Mesenchymal stem cell (in vitro differentiated cells and primary cell): ENCODE results near the gene ATF2.

ENCODE experiments used
- DNase-seq: peaks from one replicate; pipeline ENCODE4 v3.0.0-alpha.2; 2013
- H2AFZ ChIP-seq: one replicate; pipeline ENCODE4 v1.6.1; 2013; ENCODE audit warnings: low read depth, mild to moderate bottlenecking, control low read depth, inconsistent platforms, low read length, moderate library complexity
- H2AK5ac ChIP-seq: 2 replicates; pipeline ENCODE4 v1.6.1; 2013; ENCODE audit warnings: low read length, moderate library complexity, mild to moderate bottlenecking, inconsistent platforms; ENCODE audit not compliant: severe bottlenecking
- H2BK120ac ChIP-seq: one replicate; pipeline ENCODE4 v1.6.1; 2013; ENCODE audit warnings: low read depth, mild to moderate bottlenecking, inconsistent platforms, low read length, moderate library complexity
- H2BK12ac ChIP-seq, 2 experiments: one replicate each; pipeline ENCODE4 v1.6.1; 2013; ENCODE audit warnings: inconsistent platforms in 2 of 2, low read length in 2 of 2, mild to moderate bottlenecking in 2 of 2, moderate library complexity in 2 of 2, control low read depth in 1 of 2
- H2BK15ac ChIP-seq: one replicate; pipeline ENCODE4 v1.6.1; 2013; ENCODE audit warnings: mild to moderate bottlenecking, low read depth, inconsistent platforms; ENCODE audit not compliant: poor library complexity, severe bottlenecking
- H2BK5ac ChIP-seq: 2 replicates; pipeline ENCODE4 v1.6.1; 2013; ENCODE audit warnings: low read depth, mild to moderate bottlenecking, low read length, control low read depth, inconsistent platforms; ENCODE audit not compliant: poor library complexity, severe bottlenecking
- H3K14ac ChIP-seq, 2 experiments: one replicate each; pipeline ENCODE4 v1.6.1; 2013; ENCODE audit warnings: inconsistent platforms in 2 of 2, low read length in 2 of 2, control low read depth in 1 of 2, mild to moderate bottlenecking in 1 of 2, moderate library complexity in 1 of 2
- H3K18ac ChIP-seq, 2 experiments: one replicate each; pipeline ENCODE4 v1.6.1; 2013; ENCODE audit warnings: inconsistent platforms in 2 of 2, low read length in 2 of 2, control low read depth in 1 of 2, low read depth in 1 of 2, mild to moderate bottlenecking in 1 of 2
- H3K23ac ChIP-seq, 2 experiments: one replicate each; pipeline ENCODE4 v1.6.1; 2013; ENCODE audit warnings: inconsistent platforms in 2 of 2, low read length in 2 of 2, mild to moderate bottlenecking in 2 of 2, moderate library complexity in 2 of 2, control low read depth in 1 of 2
- H3K27ac ChIP-seq: 2 replicates; pipeline ENCODE4 v1.5.1; 2013; ENCODE audit warnings: mild to moderate bottlenecking, moderate library complexity, low read length, control low read depth, inconsistent platforms; ENCODE audit not compliant: poor library complexity, severe bottlenecking
- H3K27me3 ChIP-seq, 2 experiments: 2 replicates each; pipeline versions ENCODE4 v1.6.1 to v1.7.0; 2013; ENCODE audit warnings: low read length in 2 of 2, mild to moderate bottlenecking in 2 of 2, moderate library complexity in 2 of 2, control low read depth in 1 of 2, inconsistent platforms in 1 of 2; ENCODE audit not compliant: control insufficient read depth in 1 of 2, insufficient read depth in 1 of 2
- H3K36me3 ChIP-seq, 2 experiments: 2 replicates each; pipeline versions ENCODE4 v1.6.1 to v1.7.0; 2013; ENCODE audit warnings: low read length in 2 of 2, control low read depth in 1 of 2, inconsistent platforms in 1 of 2, low read depth in 1 of 2, mild to moderate bottlenecking in 1 of 2; ENCODE audit not compliant: insufficient read depth in 2 of 2, control insufficient read depth in 1 of 2
- H3K4ac ChIP-seq, 2 experiments: one replicate each; pipeline ENCODE4 v1.6.1; 2013; ENCODE audit warnings: inconsistent platforms in 2 of 2, low read length in 2 of 2, mild to moderate bottlenecking in 2 of 2, moderate library complexity in 2 of 2, control low read depth in 1 of 2, low read depth in 1 of 2
- H3K4me1 ChIP-seq: 2 replicates; pipeline ENCODE4 v1.6.1; 2013; ENCODE audit warnings: low read depth, low read length, control low read depth; ENCODE audit not compliant: control insufficient read depth, insufficient read depth
- H3K4me2 ChIP-seq: 2 replicates; pipeline ENCODE4 v1.6.1; 2013; ENCODE audit warnings: low read length, mild to moderate bottlenecking, inconsistent platforms; ENCODE audit not compliant: poor library complexity, severe bottlenecking
- H3K4me3 ChIP-seq, 2 experiments: 2 replicates each; pipeline versions ENCODE4 v1.5.1 to v1.7.0; 2013; ENCODE audit warnings: low read length in 2 of 2, mild to moderate bottlenecking in 2 of 2, control low read depth in 1 of 2, low read depth in 1 of 2; ENCODE audit not compliant: insufficient read depth in 1 of 2
- H3K79me1 ChIP-seq: replicated peaks from 2 replicates; pipeline ENCODE4 v1.6.1; 2013; ENCODE audit warnings: mild to moderate bottlenecking, control low read depth, low read length, inconsistent platforms; ENCODE audit not compliant: poor library complexity, severe bottlenecking
- H3K9ac ChIP-seq: 2 replicates; pipeline ENCODE4 v1.7.0; 2013; ENCODE audit warnings: mild to moderate bottlenecking, low read length, moderate library complexity
- H3K9me3 ChIP-seq: 2 replicates; pipeline ENCODE4 v1.7.0; 2013; ENCODE audit warnings: mild to moderate bottlenecking, low read length; ENCODE audit not compliant: control insufficient read depth
- H4K8ac ChIP-seq: one replicate; pipeline ENCODE4 v1.6.1; 2013; ENCODE audit warnings: inconsistent platforms, mild to moderate bottlenecking, low read length, moderate library complexity
- H4K91ac ChIP-seq: one replicate; pipeline ENCODE4 v1.6.1; 2013; ENCODE audit warnings: mild to moderate bottlenecking, low read length, inconsistent platforms
- WGBS: methylation state at CpG from one replicate; pipeline ENCODE4 v1.1.7; 2013; ENCODE audit warnings: mixed read lengths; 5-methylcytosine and 5-hydroxymethylcytosine counted together

The ATF2 gene

GRCh38 chr2:175205523-175205922 lies 37.5 kb upstream of the ATF2 start:
- Histone ChIP-seq H3K4me1 (no peaks in the 10 kb centered on the region), H3K27me3 (no peaks in the 10 kb centered on the region), H3K27ac (no peak overlapping the region), H2BK15ac (no peak overlapping the region), H3K23ac (no peak overlapping the region), H3K14ac (no peak overlapping the region), H3K9ac (no peak overlapping the region), H2BK12ac (no peak overlapping the region), H3K36me3 (no peaks in the 10 kb centered on the region), H2AFZ (no peak overlapping the region), H2BK120ac (no peak overlapping the region), H3K18ac (no peak overlapping the region), H3K79me1 (no peaks in the 10 kb centered on the region), H3K4me3 (no peak overlapping the region), H3K9me3 (no peaks in the 10 kb centered on the region), H3K4ac (no peak overlapping the region), H4K8ac (no peak overlapping the region), H4K91ac (no peak overlapping the region), H3K4me2 (no peak overlapping the region), H2BK5ac (no peak overlapping the region), H2AK5ac (no peak overlapping the region)
- peak; percentile 26 for DNase-seq
- WGBS, result 100% methylated on average over 1 of the region's 3 CpGs

- H3K4ac ChIP-seq, result no peak overlapping the region
- WGBS, result 51% methylated on average over 9 of the region's 12 CpGs
Observed at GRCh38 chr2:175203621-175204496, 35.9 kb upstream of the ATF2 start.

GRCh38 chr2:175195012-175195411 lies 27.0 kb upstream of the ATF2 start:
- no peak overlapping the region for H2AK5ac ChIP-seq
- no peak overlapping the region for H3K9ac ChIP-seq
- no peak overlapping the region for H3K18ac ChIP-seq
- H2BK120ac ChIP-seq, result no peak overlapping the region
- H3K79me1 ChIP-seq, result no peaks in the 10 kb centered on the region
- no peaks in the 10 kb centered on the region for H3K36me3 ChIP-seq
- peaks cover 3 to 4% of the 10 kb centered on the region in 2 experiments for H3K27me3 ChIP-seq
- H3K23ac ChIP-seq, result no peak overlapping the region
- no peak overlapping the region for H2AFZ ChIP-seq
- H3K4ac ChIP-seq, result no peak overlapping the region
- no peak overlapping the region for H3K14ac ChIP-seq
- H2BK12ac ChIP-seq, result no peak overlapping the region
- no peak overlapping the region for H4K8ac ChIP-seq
- no peak overlapping the region for H4K91ac ChIP-seq
- H2BK15ac ChIP-seq, result no peak overlapping the region
- DNase-seq, result no peak
- H3K4me3 ChIP-seq, result no peak overlapping the region
- H3K4me2 ChIP-seq, result no peak overlapping the region
- H3K9me3 ChIP-seq, result no peaks in the 10 kb centered on the region
- no peak overlapping the region for H3K27ac ChIP-seq
- H2BK5ac ChIP-seq, result no peak overlapping the region
- H3K4me1 ChIP-seq, result no peaks in the 10 kb centered on the region

More at GRCh38 chr2:175203621-175204496, 35.9 kb upstream of the ATF2 start:
- Histone ChIP-seq H3K27me3 (no peaks in the 10 kb centered on the region), H3K9ac (no peak overlapping the region), H3K27ac (no peak overlapping the region), H2BK5ac (no peak overlapping the region), H3K14ac (no peak overlapping the region), H3K79me1 (no peaks in the 10 kb centered on the region), H2BK120ac (no peak overlapping the region), H4K91ac (no peak overlapping the region), H3K18ac (no peak overlapping the region), H2BK12ac (no peak overlapping the region), H3K4me3 (no peak overlapping the region), H3K36me3 (no peaks in the 10 kb centered on the region), H2BK15ac (no peak overlapping the region), H4K8ac (no peak overlapping the region), H3K4me1 (no peaks in the 10 kb centered on the region), H3K23ac (no peak overlapping the region), H3K4me2 (no peak overlapping the region), H2AK5ac (no peak overlapping the region), H3K9me3 (no peaks in the 10 kb centered on the region), H2AFZ (no peak overlapping the region)
- DNase-seq, result peak; percentile 62

- no CpG with 5 or more reads among the region's 1 CpG for WGBS
- H3K4me1 ChIP-seq, result no peaks in the 10 kb centered on the region
- H2BK5ac ChIP-seq, result no peak overlapping the region
- no peak overlapping the region for H2BK12ac ChIP-seq
- H3K9ac ChIP-seq, result no peak overlapping the region
- H3K36me3 ChIP-seq, result no peaks in the 10 kb centered on the region
- no peaks in the 10 kb centered on the region for H3K79me1 ChIP-seq
- no peak overlapping the region for H3K14ac ChIP-seq
- no peak overlapping the region for H3K23ac ChIP-seq
- H4K8ac ChIP-seq, result no peak overlapping the region
- no peaks in the 10 kb centered on the region for H3K9me3 ChIP-seq
- no peak overlapping the region for H3K4me3 ChIP-seq
- no peak overlapping the region for H3K18ac ChIP-seq
- no peak overlapping the region for H3K4ac ChIP-seq
- no peak overlapping the region for H2AK5ac ChIP-seq
- no peak overlapping the region for H2BK15ac ChIP-seq
- H3K27ac ChIP-seq, result no peak overlapping the region
- H3K4me2 ChIP-seq, result no peak overlapping the region
- no peak for DNase-seq
- H2BK120ac ChIP-seq, result no peak overlapping the region
- H2AFZ ChIP-seq, result no peak overlapping the region
- no peak overlapping the region for H4K91ac ChIP-seq
- no peaks in the 10 kb centered on the region for H3K27me3 ChIP-seq
Observed at GRCh38 chr2:175188761-175189160, 20.8 kb upstream of the ATF2 start.
